Mucosa of descending colon (tissue), 3 donors: ENCODE results near the gene CFAP74. TPM values are rescaled to one million over a fixed set of nuclear protein-coding genes. Genes with fewer than 3 reads are reported as not detected.
A peak's percentile ranks its signal among the peaks of the same experiment; 100 is the strongest.

Experiments
- ATAC-seq: fragments of 200-7000 bp; cut with Tn5 transposase; one replicate; pipeline ENCODE4 v1.9.1; 2020; ENCODE audit warnings: mild to moderate bottlenecking, moderate library complexity
- DNase-seq, 3 donors: peaks; one replicate each; pipeline ENCODE4 v3.0.0-alpha.2; 2020
- H3K36me3 ChIP-seq: fragments of 200-600 bp; one replicate; pipeline ENCODE4 v1.8.0; 2021; ENCODE audit warnings: low read depth, mild to moderate bottlenecking
- H3K4me1 ChIP-seq: fragments of 200-600 bp; one replicate; pipeline ENCODE4 v1.8.0; 2021; ENCODE audit warnings: low read depth, mild to moderate bottlenecking
- H3K4me3 ChIP-seq: fragments of 200-600 bp; one replicate; pipeline ENCODE4 v1.8.0; 2021; ENCODE audit warnings: mild to moderate bottlenecking
- H3K9me3 ChIP-seq: fragments of 200-600 bp; one replicate; pipeline ENCODE4 v1.8.0; 2021; ENCODE audit warnings: mild to moderate bottlenecking
- CTCF ChIP-seq: fragments of 200-600 bp; IDR thresholded peaks from one replicate; pipeline ENCODE4 v1.8.0; 2022; ENCODE audit warnings: antibody characterized with exemption, mild to moderate bottlenecking
- intact Hi-C, 2 donors: fragments of 100-400 bp; cut with DNase I in 1 of 2; cut with micrococcal nuclease in 1 of 2; formaldehyde crosslinking; loops; one replicate each; pipeline versions ENCODE4 v1.11.0 to v1.11.1; 2022; cut with DNase I, micrococcal nuclease
- total RNA-seq, 3 donors: library from RNA; stranded (reverse); fragmentation: NEBNext Ultra II Directional in 2 of 3; extraction: Animal tissue kit (Norgen Biotek cat#: 25700) in 2 of 3; gene quantifications; one replicate each; pipeline versions ENCODE4 v1.2.1 to v1.2.4, GENCODE V29; 2021 to 2023
- donor health status: DM: no; HTN: no; CAD: no; lungs with moderate emphysema.
- donor health status: DM: no; HTN: no; CAD: no.
- donor health status: DM: no; HTN: yes; CAD: no.

CFAP74 gene
- total RNA-seq, 3 donors from 2014 or later = 0.06 to 0.13 TPM; not detected in 1

- intact Hi-C loops = no loop called here
- DNase-seq (no peak), ATAC-seq (no peak)
- no peak overlapping the region for H3K4me3 ChIP-seq
- no peaks in the 10 kb centered on the region for H3K9me3 ChIP-seq
- no peaks in the 10 kb centered on the region for H3K36me3 ChIP-seq
- TF ChIP-seq CTCF = no peak
- H3K4me1 ChIP-seq = no peaks in the 10 kb centered on the region
Measured at GRCh38 chr1:2000432-2000831, 3.2 kb downstream of the CFAP74 start.

- ATAC-seq (no peak), DNase-seq (no peak)
- H3K4me3 ChIP-seq = no peak overlapping the region
- TF ChIP-seq CTCF = no peak
- no peaks in the 10 kb centered on the region for H3K9me3 ChIP-seq
- no peaks in the 10 kb centered on the region for H3K36me3 ChIP-seq
- H3K4me1 ChIP-seq = no peaks in the 10 kb centered on the region
- intact Hi-C loops = no loop called here
Measured at GRCh38 chr1:1997576-1997975, 6.0 kb downstream of the CFAP74 start.

- DNase-seq (no peak), ATAC-seq (no peak)
- no peaks in the 10 kb centered on the region for H3K9me3 ChIP-seq
- no peak for TF ChIP-seq CTCF
- intact Hi-C loops = no loop called here
- H3K4me1 ChIP-seq = no peaks in the 10 kb centered on the region
- no peaks in the 10 kb centered on the region for H3K36me3 ChIP-seq
- H3K4me3 ChIP-seq = no peak overlapping the region
Measured at GRCh38 chr1:1996207-1996651, 7.4 kb downstream of the CFAP74 start.

GRCh38 chr1:1994536-1994935 lies 9.1 kb downstream of the CFAP74 start:
- TF ChIP-seq CTCF = no peak
- ATAC-seq (no peak), DNase-seq (no peak)
- Histone ChIP-seq H3K36me3 (no peaks in the 10 kb centered on the region), H3K4me3 (no peak overlapping the region), H3K4me1 (no peaks in the 10 kb centered on the region), H3K9me3 (no peaks in the 10 kb centered on the region)
- intact Hi-C loops = no loop called here

- Histone ChIP-seq H3K4me1 (no peaks in the 10 kb centered on the region), H3K9me3 (no peaks in the 10 kb centered on the region), H3K4me3 (no peak overlapping the region), H3K36me3 (no peaks in the 10 kb centered on the region)
- ATAC-seq (no peak), DNase-seq (peak in 1 of 3 donors; percentile 13)
- no peak for TF ChIP-seq CTCF
- intact Hi-C loops = no loop called here
Measured at GRCh38 chr1:1990222-1990621, 13.4 kb downstream of the CFAP74 start.

- H3K36me3 ChIP-seq = no peaks in the 10 kb centered on the region
- DNase-seq = no peak
- H3K4me1 ChIP-seq = no peaks in the 10 kb centered on the region
- no peak for TF ChIP-seq CTCF
- no peak overlapping the region for H3K4me3 ChIP-seq
- no peaks in the 10 kb centered on the region for H3K9me3 ChIP-seq
- ATAC-seq = no peak
- intact Hi-C loops = no loop called here
Measured at GRCh38 chr1:1989789-1990188, 13.8 kb downstream of the CFAP74 start.
